K562 (cell line): ENCODE measurements around the gene HSD17B10. TPM values are rescaled to one million over a fixed set of nuclear protein-coding genes. Genes with fewer than 3 reads are reported as not detected.

ENCODE experiments used
- ATAC-seq: fragments of 200-7000 bp; cut with Tn5 transposase; 3 replicates; pipeline ENCODE4 v1.9.1; 2020; ENCODE audit warnings: moderate library complexity
- BruUV-seq: library from RNA; stranded (reverse); fragments of 400-500 nt; replicated peaks from 2 replicates; lab custom pipeline; 2021; lab: Mats Ljungman, UMichigan
- CTCF ChIA-PET: fragments of 300-600 bp; formaldehyde crosslinking; extraction: SDS; loops from one replicate; lab custom pipeline; 2021; ENCODE audit warnings: low intra/inter-chr PET ratio; lab: Yijun Ruan, JAX
- POLR2A ChIA-PET: fragments of 300-600, 350-650 bp; sonication (Branson Sonifier 250); formaldehyde crosslinking; extraction: SDS; loops from one replicate; lab custom pipeline; 2021; ENCODE audit warnings: antibody characterized with exemption, inconsistent platforms; lab: Yijun Ruan, JAX
- DNase-seq, 4 experiments: peaks; one replicate each; pipeline versions ENCODE4 v3.0.0 to v3.0.0-alpha.2; 2011 to 2018; ENCODE audit warnings: low spot score in 3 of 4, mixed read lengths in 3 of 4; ENCODE audit errors: extremely low read depth in 1 of 4
- FAIRE-seq: peaks from 2 replicates; lab custom pipeline; 2011; peaks lifted over from hg19 to GRCh38; lab: Jason Lieb, UNC
- H2AFZ ChIP-seq: 2 replicates; pipeline ENCODE4 v1.6.0; 2011; ENCODE audit warnings: low read depth, low read length, control low read depth, inconsistent platforms
- H3K27ac ChIP-seq: fragments of 200-600 bp; 3 replicates; pipeline ENCODE4 v1.8.0; 2011; ENCODE audit warnings: low read depth, mild to moderate bottlenecking, control low read depth, inconsistent platforms, low read length, moderate library complexity, mixed read lengths; ENCODE audit errors: extremely low read depth
- H3K27me3 ChIP-seq, 2 experiments: fragments of 300-600 bp in 1 of 2; 2 replicates in 1 of 2; 3 replicates in 1 of 2; pipeline versions ENCODE4 v1.6.0 to v1.8.0; 2011; ENCODE audit warnings: inconsistent platforms in 2 of 2, low read length in 2 of 2, mild to moderate bottlenecking in 1 of 2, mixed read lengths in 1 of 2, moderate library complexity in 1 of 2; ENCODE audit not compliant: control insufficient read depth in 2 of 2, insufficient read depth in 2 of 2
- H3K36me3 ChIP-seq: fragments of 300-600 bp; 3 replicates; pipeline ENCODE4 v1.8.0; 2011; ENCODE audit warnings: mild to moderate bottlenecking, low read length, inconsistent platforms; ENCODE audit not compliant: control insufficient read depth, insufficient read depth
- H3K4me1 ChIP-seq, 2 experiments: fragments of 200-600 bp in 1 of 2; replicated peaks in 1 of 2; 2 replicates in 1 of 2; 3 replicates in 1 of 2; pipeline versions ENCODE4 v1.5.1 to v1.8.0; 2011; ENCODE audit warnings: inconsistent platforms in 2 of 2, low read length in 2 of 2, mild to moderate bottlenecking in 1 of 2, mixed read lengths in 1 of 2, moderate library complexity in 1 of 2; ENCODE audit not compliant: control insufficient read depth in 2 of 2, insufficient read depth in 2 of 2
- H3K4me2 ChIP-seq: 2 replicates; pipeline ENCODE4 v1.6.1; 2011; ENCODE audit warnings: low read length, control low read depth, inconsistent platforms, mixed read lengths; ENCODE audit not compliant: insufficient read depth
- H3K4me3 ChIP-seq: fragments of 200-600 bp; sonication (generic), shearing (Covaris generic); 2 replicates; pipeline ENCODE4 v1.5.1; 2016; ENCODE audit warnings: control low read depth, inconsistent platforms
- H3K79me2 ChIP-seq: fragments of 200-600 bp; 3 replicates; pipeline ENCODE4 v1.8.0; 2011; ENCODE audit warnings: low read length, inconsistent platforms; ENCODE audit not compliant: control insufficient read depth, insufficient read depth
- H3K9ac ChIP-seq, 2 experiments: 2 replicates each; pipeline versions ENCODE4 v1.6.0 to v1.6.1; 2011; ENCODE audit warnings: low read depth in 2 of 2, low read length in 2 of 2, control low read depth in 1 of 2, inconsistent platforms in 1 of 2, mild to moderate bottlenecking in 1 of 2, mixed read lengths in 1 of 2; ENCODE audit not compliant: insufficient read depth in 1 of 2
- H3K9me1 ChIP-seq: one replicate; pipeline ENCODE4 v1.6.0; 2011; ENCODE audit warnings: inconsistent platforms, mild to moderate bottlenecking, low read length, moderate library complexity; ENCODE audit not compliant: control insufficient read depth, insufficient read depth
- H3K9me3 ChIP-seq: replicated peaks from 2 replicates; pipeline ENCODE4 v1.5.1; 2011; ENCODE audit warnings: low read depth, low read length, inconsistent platforms; ENCODE audit not compliant: control insufficient read depth, insufficient read depth
- H4K20me1 ChIP-seq: replicated peaks from 2 replicates; pipeline ENCODE4 v1.6.1; 2011; ENCODE audit warnings: low read length, inconsistent platforms, mixed read lengths; ENCODE audit not compliant: control insufficient read depth, insufficient read depth
- ARHGAP35 ChIP-seq: fragments of 450-650 bp; IDR thresholded peaks from 2 replicates; pipeline ENCODE4 v1.6.1; 2018; ENCODE audit not compliant: partially characterized antibody
- BRD4 ChIP-seq: fragments of 200-600 bp; sonication (generic); IDR thresholded peaks from 2 replicates; pipeline ENCODE4 v1.6.1; 2017; ENCODE audit warnings: inconsistent platforms
- KDM2B ChIP-seq: fragments of 250-450 bp; sonication (Bioruptor Pico); IDR thresholded peaks from 2 replicates; pipeline ENCODE4 v1.8.0; 2021; ENCODE audit warnings: mild to moderate bottlenecking, moderate library complexity
- MCM2 ChIP-seq: fragments of 450-650 bp; IDR thresholded peaks from 2 replicates; pipeline ENCODE4 v1.6.1; 2017; ENCODE audit warnings: low read depth, mild to moderate bottlenecking
- NFXL1 ChIP-seq: fragments of 450-650 bp; formaldehyde crosslinking; IDR thresholded peaks from 2 replicates; pipeline ENCODE4 v1.4.0; 2021; ENCODE audit warnings: mild to moderate bottlenecking
- PATZ1 ChIP-seq: fragments of 250-450 bp; sonication (Bioruptor Pico); IDR thresholded peaks from 2 replicates; pipeline ENCODE4 v1.5.0; 2020; ENCODE audit warnings: mild to moderate bottlenecking, borderline replicate concordance
- RAD51 ChIP-seq: fragments of 450-650 bp; IDR thresholded peaks from 2 replicates; pipeline ENCODE4 v1.7.1; 2016; ENCODE audit warnings: low read depth, mild to moderate bottlenecking, borderline replicate concordance
- RUNX1 ChIP-seq: sonication (generic); IDR thresholded peaks from 2 replicates; pipeline ENCODE4 v1.6.1; 2016; ENCODE audit warnings: antibody characterized with exemption, low read depth
- SLC30A9 ChIP-seq: fragments of 250-450 bp; sonication (Bioruptor Pico); IDR thresholded peaks from 2 replicates; pipeline ENCODE4 v1.8.0; 2022; ENCODE audit warnings: mild to moderate bottlenecking, moderate library complexity
- U2AF1 ChIP-seq: fragments of 200-400 bp; formaldehyde crosslinking; optimal IDR thresholded peaks from 2 replicates; pipeline ENCODE3; 2017; ENCODE audit warnings: mild to moderate bottlenecking, low read depth, low read length, moderate library complexity
- ZBTB9 ChIP-seq: fragments of 450-650 bp; formaldehyde crosslinking; IDR thresholded peaks from 2 replicates; pipeline ENCODE4 v1.4.0; 2020; ENCODE audit warnings: mild to moderate bottlenecking, moderate library complexity
- ZNF212 ChIP-seq: fragments of 450-650 bp; formaldehyde crosslinking; IDR thresholded peaks from 2 replicates; pipeline ENCODE4 v1.4.0; 2020; ENCODE audit warnings: mild to moderate bottlenecking
- ZNF239 ChIP-seq: fragments of 250-450 bp; sonication (Bioruptor Pico); IDR thresholded peaks from 2 replicates; pipeline ENCODE4 v1.4.0; 2020; ENCODE audit warnings: mild to moderate bottlenecking
- ZNF263 ChIP-seq: sonication (generic); formaldehyde crosslinking; IDR thresholded peaks from 2 replicates; pipeline ENCODE4 v1.8.0; 2022; ENCODE audit warnings: mild to moderate bottlenecking, missing genetic modification reagents, borderline replicate concordance
- ZNF699 ChIP-seq: fragments of 250-450 bp; sonication (Bioruptor Pico); IDR thresholded peaks from 2 replicates; pipeline ENCODE4 v1.8.0; 2021; ENCODE audit warnings: mild to moderate bottlenecking, moderate library complexity; ENCODE audit not compliant: insufficient replicate concordance
- ZNF707 ChIP-seq: fragments of 250-450 bp; sonication (Bioruptor Pico); conservative IDR thresholded peaks from 2 replicates; pipeline ENCODE4 v1.8.0; 2022; ENCODE audit warnings: inconsistent platforms, mild to moderate bottlenecking, moderate library complexity
- WGBS: fragments of 100-300 bp; shearing (Covaris generic); methylation state at CpG from one replicate; pipeline ENCODE4 v1.1.6; 2016; ENCODE audit warnings: low coverage, mixed read lengths; ENCODE audit not compliant: insufficient coverage; ENCODE audit errors: missing lambda C conversion rate; 5-methylcytosine and 5-hydroxymethylcytosine counted together
- in situ Hi-C: fragments of 300-500 bp; cut with MboI; formaldehyde crosslinking; loops from 4 replicates; pipeline ENCODE4 v1.15.0; 2018; ENCODE audit warnings: inconsistent platforms, mixed read lengths
- intact Hi-C: fragments of 100-400 bp; cut with micrococcal nuclease; formaldehyde crosslinking; loops from 2 replicates; pipeline ENCODE4 v1.14.2; 2022
- polyA plus RNA-seq, 8 experiments: library from polyadenylated mRNA; depleted of rRNA in 4 of 8; stranded (reverse) in 5 of 8; unstranded in 3 of 8; fragments of >200 nt; fragmentation: Nextera tagmentation in 2 of 8; fragmentation: Illumina TruSeq in 1 of 8; extraction: Ambion mirVana in 2 of 8; extraction: Trizol in 1 of 8; gene quantifications; 2 replicates each; pipeline versions ENCODE4 v1.2.1 to v1.2.3, GENCODE V29; 2011 to 2014; ENCODE audit warnings: inconsistent platforms in 1 of 8, missing spikeins in 1 of 8
- total RNA-seq, 7 experiments: library from RNA; depleted of rRNA in 6 of 7; stranded (reverse); fragments of >200 nt in 6 of 7; fragmentation: Illumina TruSeq in 2 of 7; extraction: Trizol in 2 of 7; gene quantifications; 2 replicates each; pipeline versions ENCODE4 v1.2.1 to v1.2.3, GENCODE V29; 2011 to 2021; ENCODE audit warnings: low replicate concordance in 1 of 7

HSD17B10 gene
- total and polyA plus RNA-seq, 9 of the 15 experiments (the other 6 are each of a cell fraction or from before 2014, with no cell fraction given): 45.3 to 221 (median 186) TPM

- no peaks in the 10 kb centered on the region for H3K9me3 ChIP-seq
- no peak overlapping the region; a peak in 1 of 4 replicates for H3K9ac ChIP-seq
- no TSS peak for BruUV-seq
- intact Hi-C loops: no loop called here
- no peak for DNase-seq
- H3K4me3 ChIP-seq: no peak overlapping the region
- FAIRE-seq: no peak
- H3K27me3 ChIP-seq: no peaks in the 10 kb centered on the region; a peak in 2 of 5 replicates
- no peak overlapping the region for H3K4me2 ChIP-seq
- no peak overlapping the region for H3K27ac ChIP-seq
- H3K4me1 ChIP-seq: peaks cover 6 to 16% of the 10 kb centered on the region in 2 experiments; a peak in 3 of 5 replicates
- peaks cover 3% of the 10 kb centered on the region for H3K79me2 ChIP-seq
- no peaks in the 10 kb centered on the region for H3K36me3 ChIP-seq
- CTCF ChIA-PET: interaction anchor here (0.6 kb wide), 1 partner anchor 122 kb away, joined by 3 read pairs; no protein-coding TSS in a partner anchor
- POLR2A ChIA-PET: no interaction called here
- WGBS: 0% methylated on average over 1 of the region's 1 CpG
- H4K20me1 ChIP-seq: no peaks in the 10 kb centered on the region
- no peak for TF ChIP-seq ZNF707
- no peak for TF ChIP-seq SLC30A9
- TF ChIP-seq ARHGAP35: no peak
- TF ChIP-seq NFXL1 (CRISPR knock-in tag): no peak
- no peak for TF ChIP-seq ZNF239 (CRISPR knock-in tag)
- TF ChIP-seq RUNX1: no peak
- no peak for TF ChIP-seq ZNF212 (CRISPR knock-in tag)
- TF ChIP-seq BRD4: no peak
- TF ChIP-seq ZNF263 (CRISPR knock-in tag): no peak
- no peak for TF ChIP-seq ZBTB9 (CRISPR knock-in tag)
- TF ChIP-seq MCM2: no peak
- no peak for TF ChIP-seq KDM2B (CRISPR knock-in tag)
- no peak for TF ChIP-seq PATZ1
- no peak for TF ChIP-seq U2AF1
- no peak for TF ChIP-seq RAD51
- TF ChIP-seq ZNF699 (CRISPR knock-in tag): no peak
- no peak overlapping the region for H2AFZ ChIP-seq
- H3K9me1 ChIP-seq: no peaks in the 10 kb centered on the region
- no peak for ATAC-seq
- in situ Hi-C loops: no loop called here
Measured at GRCh38 chrX:53438832-53439230, 4.7 kb upstream of the HSD17B10 start.
